A549 (cell line): ENCODE measurements around the gene MRPL23. TPM values are rescaled to one million over a fixed set of nuclear protein-coding genes. Genes with fewer than 3 reads are reported as not detected.

Experiments
- ATAC-seq, 2 experiments: fragments of 200-7000 bp in 1 of 2; fragments of >200 bp in 1 of 2; cut with Nextera tagmentation in 1 of 2; cut with Tn5 transposase in 1 of 2; 3 replicates each; pipeline versions ENCODE4 v1.8.0 to v1.9.1; 2018 to 2020; ENCODE audit warnings: mild to moderate bottlenecking in 1 of 2, moderate library complexity in 1 of 2
- CTCF ChIA-PET: fragments of 300-600 bp; sonication (Branson Sonifier 250); formaldehyde crosslinking; extraction: SDS; loops from one replicate; lab custom pipeline; 2021; ENCODE audit warnings: antibody characterized with exemption, inconsistent platforms; lab: Yijun Ruan, JAX
- POLR2A ChIA-PET: fragments of 350-600 bp; formaldehyde crosslinking; extraction: SDS; loops from one replicate; lab custom pipeline; 2021; ENCODE audit warnings: antibody characterized with exemption, inconsistent platforms; lab: Yijun Ruan, JAX
- DNase-seq, 2 experiments: peaks; one replicate each; pipeline versions ENCODE4 v3.0.0 to v3.0.0-alpha.2; 2011 to 2016; ENCODE audit warnings: low read depth in 1 of 2, low spot score in 1 of 2
- FAIRE-seq: peaks from 2 replicates; lab custom pipeline; 2011; peaks lifted over from hg19 to GRCh38; lab: Jason Lieb, UNC
- H3K27ac ChIP-seq, 2 experiments: fragments of >200 bp; sonication (Bioruptor Twin); formaldehyde crosslinking; 3 replicates each; pipeline ENCODE4 v1.5.1; 2016 to 2017
- H3K4me1 ChIP-seq: fragments of >200 bp; sonication (Bioruptor Twin); formaldehyde crosslinking; 3 replicates; pipeline ENCODE4 v1.6.1; 2016
- H3K4me2 ChIP-seq: fragments of >200 bp; sonication (Bioruptor Twin); formaldehyde crosslinking; 3 replicates; pipeline ENCODE4 v1.6.1; 2016
- H3K4me3 ChIP-seq: fragments of >200 bp; sonication (Bioruptor Twin); formaldehyde crosslinking; 3 replicates; pipeline ENCODE4 v1.5.1; 2016
- H3K9me3 ChIP-seq: fragments of >200 bp; sonication (Bioruptor Twin); formaldehyde crosslinking; 3 replicates; pipeline ENCODE4 v1.6.1; 2016
- BCL3 ChIP-seq: fragments of >200 bp; sonication (Bioruptor Twin); formaldehyde crosslinking; IDR thresholded peaks from 3 replicates; pipeline ENCODE4 v1.6.1; 2016
- CBX8 ChIP-seq: fragments of 200-600 bp; sonication (generic); IDR thresholded peaks from 2 replicates; pipeline ENCODE4 v1.6.1; 2016
- ESRRA ChIP-seq: fragments of 150-350 bp; IDR thresholded peaks from 2 replicates; pipeline ENCODE4 v1.6.1; 2014; ENCODE audit warnings: mild to moderate bottlenecking, low read length, borderline replicate concordance
- FOSL2 ChIP-seq, 2 experiments: fragments of 450-650 bp in 1 of 2; fragments of >200 bp in 1 of 2; sonication (Bioruptor Twin) in 1 of 2; formaldehyde crosslinking; IDR thresholded peaks; 2 replicates each; pipeline versions ENCODE4 v1.5.0 to v1.6.1; 2016 to 2020; ENCODE audit warnings: mild to moderate bottlenecking in 1 of 2, moderate library complexity in 1 of 2
- FOXS1 ChIP-seq: fragments of 250-450 bp; sonication (Bioruptor Pico); IDR thresholded peaks from 2 replicates; pipeline ENCODE4 v1.5.0; 2020; ENCODE audit warnings: mild to moderate bottlenecking, moderate library complexity
- HEYL ChIP-seq: fragments of 250-450 bp; sonication (Bioruptor Pico); IDR thresholded peaks from 2 replicates; pipeline ENCODE4 v1.8.0; 2021; ENCODE audit warnings: mild to moderate bottlenecking, moderate library complexity
- HOXA7 ChIP-seq: fragments of 250-450 bp; sonication (Bioruptor Pico); IDR thresholded peaks from 2 replicates; pipeline ENCODE4 v1.5.0; 2020; ENCODE audit warnings: mild to moderate bottlenecking, moderate library complexity
- HOXB5 ChIP-seq: fragments of 250-450 bp; sonication (Bioruptor Pico); IDR thresholded peaks from 2 replicates; pipeline ENCODE4 v1.5.0; 2020; ENCODE audit warnings: mild to moderate bottlenecking, moderate library complexity
- MAFK ChIP-seq: fragments of 450-650 bp; IDR thresholded peaks from 2 replicates; pipeline ENCODE4 v1.6.1; 2014; ENCODE audit not compliant: partially characterized antibody
- MAX ChIP-seq: IDR thresholded peaks from 2 replicates; pipeline ENCODE4 v1.6.1; 2012
- RARB ChIP-seq: fragments of 250-450 bp; sonication (Bioruptor Pico); IDR thresholded peaks from 2 replicates; pipeline ENCODE4 v1.8.0; 2021; ENCODE audit warnings: mild to moderate bottlenecking, moderate library complexity
- SREBF2 ChIP-seq: fragments of 450-650 bp; IDR thresholded peaks from 2 replicates; pipeline ENCODE4 v1.6.1; 2014; ENCODE audit warnings: mild to moderate bottlenecking, moderate library complexity
- USF2 ChIP-seq: fragments of 450-650 bp; IDR thresholded peaks from 2 replicates; pipeline ENCODE4 v1.6.1; 2014; ENCODE audit warnings: antibody characterized with exemption
- ZC3H11A ChIP-seq: fragments of 450-650 bp; IDR thresholded peaks from 2 replicates; pipeline ENCODE4 v1.6.1; 2014; ENCODE audit warnings: antibody characterized with exemption, mild to moderate bottlenecking
- WGBS: methylation state at CpG from one replicate; pipeline ENCODE4 v1.1.6; 2017; ENCODE audit errors: missing lambda C conversion rate; 5-methylcytosine and 5-hydroxymethylcytosine counted together
- polyA plus RNA-seq, 4 experiments: library from polyadenylated mRNA; depleted of rRNA in 3 of 4; stranded (reverse); fragments of >200 nt; fragmentation: RNase III in 1 of 4; extraction: RNeasy Plus Mini Kit Qiagen cat#74134 plus additional on column Dnase treatment in 1 of 4; gene quantifications; 2 replicates in 3 of 4; 3 replicates in 1 of 4; pipeline ENCODE4 v1.2.3, GENCODE V29; 2011 to 2017
- TF ChIP-seq, protein P1 (sequence below): fragments of 250-450 bp; sonication (Bioruptor Pico); IDR thresholded peaks from 2 replicates; pipeline ENCODE4 v1.5.0; 2021; ENCODE audit warnings: mild to moderate bottlenecking, moderate library complexity, borderline replicate concordance
- TF ChIP-seq, protein P2 (sequence below): fragments of 150-350 bp; IDR thresholded peaks from 2 replicates; pipeline ENCODE4 v1.6.1; 2014; ENCODE audit warnings: low read depth, mild to moderate bottlenecking, low read length

MRPL23 gene
- polyA plus RNA-seq, 2 of the 4 experiments (the other 2 are of a cell fraction), result 77.7 to 160 TPM

GRCh38 chr11:1948389-1948788 lies 1.3 kb downstream of the MRPL23 start:
- ATAC-seq (peak in 1 of 2 experiments; percentile 19; a peak in 2 of 6 replicates), DNase-seq (no peak)
- POLR2A ChIA-PET, result interaction anchor here (1.6 kb wide), 1 partner anchor 203 kb away, joined by 5 read pairs; no protein-coding TSS in a partner anchor

GRCh38 chr11:1949302-1949701 lies 2.2 kb downstream of the MRPL23 start:
- Histone ChIP-seq H3K4me1 (no peaks in the 10 kb centered on the region), H3K27ac (no peak overlapping the region), H3K4me3 (no peak overlapping the region), H3K9me3 (no peaks in the 10 kb centered on the region), H3K4me2 (no peak overlapping the region)
- ChIA-PET CTCF (interaction anchor here (0.9 to 28.2 kb wide), 22 partner anchors 11 to 301 kb away, joined by 3 to 554 read pairs (median 6); partner anchors contain the start of genes H19 and SYT8), POLR2A (interaction anchor here (1.0 to 1.6 kb wide), 2 partner anchors 37 to 202 kb away, joined by 4 to 5 read pairs; no protein-coding TSS in a partner anchor)
- 100% methylated on average over 2 of the region's 6 CpGs for WGBS
- no peak for FAIRE-seq
- no peak for DNase-seq
- TF ChIP-seq USF2, result no peak
- no peak for TF ChIP-seq FOSL2 (IDR thresholded peaks at IDR 0.05)
- no peak for TF ChIP-seq FOSL2 (CRISPR knock-in tag; IDR thresholded peaks at IDR 0.05)
- no peak for TF ChIP-seq HOXB5 (CRISPR knock-in tag)
- TF ChIP-seq ZC3H11A, result no peak
- TF ChIP-seq HOXA7, result no peak
- TF ChIP-seq FOXS1, result no peak
- TF ChIP-seq SREBF2, result no peak
- no peak for TF ChIP-seq MAX
- TF ChIP-seq, protein P1, sequence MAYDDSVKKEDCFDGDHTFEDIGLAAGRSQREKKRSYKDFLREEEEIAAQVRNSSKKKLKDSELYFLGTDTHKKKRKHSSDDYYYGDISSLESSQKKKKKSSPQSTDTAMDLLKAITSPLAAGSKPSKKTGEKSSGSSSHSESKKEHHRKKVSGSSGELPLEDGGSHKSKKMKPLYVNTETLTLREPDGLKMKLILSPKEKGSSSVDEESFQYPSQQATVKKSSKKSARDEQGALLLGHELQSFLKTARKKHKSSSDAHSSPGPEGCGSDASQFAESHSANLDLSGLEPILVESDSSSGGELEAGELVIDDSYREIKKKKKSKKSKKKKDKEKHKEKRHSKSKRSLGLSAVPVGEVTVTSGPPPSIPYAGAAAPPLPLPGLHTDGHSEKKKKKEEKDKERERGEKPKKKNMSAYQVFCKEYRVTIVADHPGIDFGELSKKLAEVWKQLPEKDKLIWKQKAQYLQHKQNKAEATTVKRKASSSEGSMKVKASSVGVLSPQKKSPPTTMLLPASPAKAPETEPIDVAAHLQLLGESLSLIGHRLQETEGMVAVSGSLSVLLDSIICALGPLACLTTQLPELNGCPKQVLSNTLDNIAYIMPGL, result no peak
- no peak for TF ChIP-seq CBX8
- TF ChIP-seq ESRRA, result no peak
- TF ChIP-seq RARB (CRISPR knock-in tag), result no peak
- no peak for TF ChIP-seq HEYL
- TF ChIP-seq BCL3, result no peak
- ATAC-seq, result no peak

More at GRCh38 chr11:1948389-1948788, 1.3 kb downstream of the MRPL23 start:
- Histone ChIP-seq H3K4me2 (peak overlapping the region; percentile 47; the same call in 1 of the 3 replicates), H3K4me1 (no peaks in the 10 kb centered on the region), H3K27ac (no peak overlapping the region), H3K4me3 (no peak overlapping the region), H3K9me3 (no peaks in the 10 kb centered on the region)
- WGBS, result 70% methylated on average over 2 of the region's 11 CpGs
- FAIRE-seq, result no peak
- CTCF ChIA-PET, result interaction anchor here (0.7 to 28.2 kb wide), 26 partner anchors 11 to 300 kb away, joined by 3 to 554 read pairs (median 6); partner anchors contain the start of genes H19 and SYT8
- TF ChIP-seq, protein P2, sequence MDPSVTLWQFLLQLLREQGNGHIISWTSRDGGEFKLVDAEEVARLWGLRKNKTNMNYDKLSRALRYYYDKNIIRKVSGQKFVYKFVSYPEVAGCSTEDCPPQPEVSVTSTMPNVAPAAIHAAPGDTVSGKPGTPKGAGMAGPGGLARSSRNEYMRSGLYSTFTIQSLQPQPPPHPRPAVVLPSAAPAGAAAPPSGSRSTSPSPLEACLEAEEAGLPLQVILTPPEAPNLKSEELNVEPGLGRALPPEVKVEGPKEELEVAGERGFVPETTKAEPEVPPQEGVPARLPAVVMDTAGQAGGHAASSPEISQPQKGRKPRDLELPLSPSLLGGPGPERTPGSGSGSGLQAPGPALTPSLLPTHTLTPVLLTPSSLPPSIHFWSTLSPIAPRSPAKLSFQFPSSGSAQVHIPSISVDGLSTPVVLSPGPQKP, result no peak
- TF ChIP-seq MAFK (no peak), BCL3 (no peak)
